HG02678 (cell line): ENCODE measurements around the gene AGFG2.

Experiments used
- ATAC-seq: cut with Tn5 transposase; IDR thresholded peaks from one replicate; pipeline ENCODE4 v1.9.1; 2021; ENCODE audit warnings: mild to moderate bottlenecking, moderate library complexity; ENCODE audit not compliant: unreplicated experiment

AGFG2 gene

GRCh38 chr7:100584054-100584682, 45.2 kb downstream of the AGFG2 start:
- ATAC-seq, result no peak

DNA sequence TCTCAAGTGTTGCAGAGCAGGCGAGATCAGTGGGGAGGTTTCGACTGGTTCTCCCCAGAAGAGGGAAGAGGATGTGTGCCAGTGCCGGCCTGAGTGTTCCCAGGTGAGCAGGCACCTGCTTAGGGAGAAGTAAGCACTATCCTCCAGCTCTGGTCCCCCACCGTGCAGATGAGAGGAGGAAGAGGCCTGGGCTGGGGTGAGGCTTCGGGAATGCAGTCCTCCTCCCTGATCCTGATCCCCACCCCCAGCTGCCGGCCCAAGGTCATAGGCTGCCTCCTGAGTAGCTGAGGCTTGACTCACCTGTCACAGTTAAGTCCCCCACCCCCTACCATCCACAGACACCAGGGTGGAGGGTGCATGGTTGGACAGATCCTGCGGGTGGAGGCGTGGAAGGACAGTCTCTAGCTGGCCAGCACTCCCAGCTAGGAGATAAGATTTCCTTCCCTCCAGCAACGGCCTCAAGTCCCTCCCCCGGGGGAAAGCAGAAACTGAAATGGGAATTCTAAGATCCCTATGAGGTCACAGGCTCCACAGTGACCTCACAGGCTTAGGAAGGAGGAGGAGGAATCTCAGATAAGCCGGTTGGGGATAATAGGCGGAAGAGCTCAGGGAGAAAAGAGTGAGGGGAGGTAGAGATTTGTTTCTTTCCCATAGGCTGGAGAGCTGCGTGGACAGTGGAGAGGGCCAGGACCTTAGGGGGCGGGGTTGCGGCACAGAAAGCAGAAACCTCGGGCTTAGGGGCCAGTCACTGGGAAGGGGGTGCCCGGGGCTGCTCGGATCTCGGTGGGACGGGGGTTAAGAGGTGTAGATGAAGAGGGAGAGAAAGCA, 45.9 kb downstream of the AGFG2 start:
- no peak for ATAC-seq

DNA sequence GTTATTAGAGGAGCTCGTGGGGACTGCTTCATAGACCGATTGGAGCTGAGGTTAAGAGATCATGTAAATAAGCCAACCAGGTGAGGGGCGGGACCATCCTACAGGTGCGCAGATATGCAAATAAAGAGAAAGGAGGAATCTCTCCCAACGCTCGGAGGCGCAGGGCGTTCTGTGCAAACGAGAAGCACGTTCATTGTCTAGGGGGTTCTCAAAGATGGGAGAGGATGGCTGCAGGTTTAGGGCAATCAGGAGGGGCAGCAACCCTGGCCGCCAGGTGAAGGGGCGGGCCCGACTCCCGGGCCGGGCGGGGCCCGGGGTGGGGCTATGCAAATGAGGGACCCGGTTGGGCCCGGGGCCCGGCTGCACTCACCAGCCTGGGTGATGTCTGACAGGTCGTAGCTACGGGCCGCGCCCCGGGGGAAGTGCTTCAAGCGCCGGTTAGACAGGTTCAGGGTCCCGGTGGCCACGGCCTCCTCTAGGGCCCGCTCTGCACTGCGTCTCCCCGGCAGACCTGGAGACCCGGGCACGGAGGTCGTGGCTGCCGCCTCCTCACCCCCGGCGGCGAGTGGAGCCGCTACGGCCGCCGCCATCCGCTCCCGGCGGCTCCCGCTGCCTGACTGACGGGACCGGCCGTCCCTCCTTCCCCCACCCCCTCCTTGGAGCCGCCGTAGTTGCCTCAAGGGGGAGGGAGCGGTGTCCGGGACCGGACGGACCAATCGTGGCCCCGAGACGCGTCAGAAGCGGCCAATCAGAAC, 46.7 kb downstream of the AGFG2 start, which contains the start of gene LRCH4:
Gene LRCH4, minus strand, starts transcription at position 619 of the 755 bp plus-strand sequence. Its CDS starts 29 bp downstream, at position 590.
- ATAC-seq, result peak; percentile 26

GRCh38 chr7:100586266-100587025, 47.4 kb downstream of the AGFG2 start, which contains the start of gene FBXO24:
FBXO24 (plus strand) TSS chr7:100586328; CDS start chr7:100586626, 298 bp downstream.
- peak; percentile 86 for ATAC-seq

DNA sequence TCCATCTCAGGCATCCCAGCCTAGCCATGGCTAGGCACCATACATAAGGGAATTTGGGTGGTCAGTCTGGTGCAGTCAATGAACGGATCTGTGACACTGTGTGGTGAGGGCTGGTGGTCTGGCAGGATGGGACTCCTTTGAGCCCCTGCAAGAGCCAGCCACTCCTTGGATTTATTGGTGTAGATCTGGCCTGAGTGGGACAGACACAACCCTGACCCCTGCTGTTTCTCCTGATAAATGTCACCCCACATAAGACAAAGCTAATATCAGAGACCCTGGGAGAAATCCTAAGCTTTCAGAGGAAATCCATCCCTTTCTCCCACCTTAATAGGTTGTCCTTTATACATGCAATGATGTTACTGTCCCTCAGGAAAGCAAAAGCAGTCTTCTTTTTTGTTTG, 49.4 kb downstream of the AGFG2 start:
- ATAC-seq, result no peak

DNA sequence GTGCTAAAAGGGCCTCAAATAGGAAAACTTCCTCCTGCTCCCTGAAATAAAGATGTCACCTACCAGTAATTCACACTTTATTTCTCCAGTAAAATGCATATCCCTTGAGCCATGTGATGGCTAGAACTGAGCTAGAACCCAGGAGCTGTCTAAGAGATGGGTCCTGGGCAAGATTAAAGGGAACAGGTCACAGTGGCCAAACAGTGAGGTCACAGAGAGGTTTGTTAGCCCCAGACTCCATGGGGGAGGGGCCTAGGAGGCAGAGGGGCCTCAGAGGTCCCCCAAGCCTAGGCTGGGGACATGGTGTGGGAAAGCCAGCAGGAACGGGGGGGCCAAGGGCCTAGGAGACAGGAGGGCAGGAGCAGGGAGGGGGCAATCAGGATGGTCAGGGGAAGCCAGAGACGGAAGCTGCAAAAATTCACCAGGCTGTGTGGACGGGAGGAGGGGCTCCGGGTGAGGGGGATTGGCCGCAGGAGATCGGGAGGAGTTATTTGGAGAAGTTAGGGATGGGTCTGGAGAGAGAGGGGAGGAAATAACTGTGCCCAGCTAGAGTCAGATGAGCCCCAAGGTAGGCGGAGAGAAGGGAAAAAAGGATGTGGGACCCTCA, 50.4 kb downstream of the AGFG2 start:
- no peak for ATAC-seq

GRCh38 chr7:100590077-100590737, 51.2 kb downstream of the AGFG2 start:
- no peak for ATAC-seq

DNA sequence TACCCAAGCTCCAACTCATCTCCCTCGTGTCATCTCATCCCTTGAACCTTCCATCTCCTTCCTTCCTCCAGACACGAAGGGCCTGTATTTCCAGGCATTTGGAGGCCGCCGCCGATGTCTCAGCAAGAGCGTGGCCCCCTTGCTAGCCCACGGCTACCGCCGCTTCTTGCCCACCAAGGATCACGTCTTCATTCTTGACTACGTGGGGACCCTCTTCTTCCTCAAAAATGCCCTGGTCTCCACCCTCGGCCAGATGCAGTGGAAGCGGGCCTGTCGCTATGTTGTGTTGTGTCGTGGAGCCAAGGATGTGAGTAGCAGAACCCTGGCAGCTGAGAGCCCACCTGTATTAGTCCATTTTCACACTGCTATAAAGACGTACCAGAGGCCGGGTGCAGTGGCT, 52.6 kb downstream of the AGFG2 start:
- no peak for ATAC-seq

DNA sequence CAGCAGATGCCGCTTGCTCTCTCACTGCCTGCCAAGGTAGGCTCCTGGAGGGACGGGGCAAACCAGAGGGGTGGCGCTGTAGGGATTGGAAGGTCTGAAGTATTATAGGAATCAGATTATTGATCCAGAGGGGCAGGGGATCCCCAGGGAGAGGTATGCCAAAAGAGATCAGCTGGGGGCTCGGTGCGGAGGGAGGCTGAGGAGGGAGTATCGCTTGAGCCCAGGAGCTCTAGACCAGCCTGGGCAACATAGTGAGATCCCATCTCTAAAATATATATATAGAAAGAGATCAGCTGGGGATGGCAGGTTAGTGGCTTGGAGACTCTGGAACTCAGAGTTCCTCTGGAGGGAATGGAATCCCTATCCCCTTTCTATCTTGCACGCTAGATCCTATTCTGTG, 56.2 kb downstream of the AGFG2 start:
- no peak for ATAC-seq

GRCh38 chr7:100598425-100598824, 59.4 kb downstream of the AGFG2 start:
- ATAC-seq, result no peak

DNA sequence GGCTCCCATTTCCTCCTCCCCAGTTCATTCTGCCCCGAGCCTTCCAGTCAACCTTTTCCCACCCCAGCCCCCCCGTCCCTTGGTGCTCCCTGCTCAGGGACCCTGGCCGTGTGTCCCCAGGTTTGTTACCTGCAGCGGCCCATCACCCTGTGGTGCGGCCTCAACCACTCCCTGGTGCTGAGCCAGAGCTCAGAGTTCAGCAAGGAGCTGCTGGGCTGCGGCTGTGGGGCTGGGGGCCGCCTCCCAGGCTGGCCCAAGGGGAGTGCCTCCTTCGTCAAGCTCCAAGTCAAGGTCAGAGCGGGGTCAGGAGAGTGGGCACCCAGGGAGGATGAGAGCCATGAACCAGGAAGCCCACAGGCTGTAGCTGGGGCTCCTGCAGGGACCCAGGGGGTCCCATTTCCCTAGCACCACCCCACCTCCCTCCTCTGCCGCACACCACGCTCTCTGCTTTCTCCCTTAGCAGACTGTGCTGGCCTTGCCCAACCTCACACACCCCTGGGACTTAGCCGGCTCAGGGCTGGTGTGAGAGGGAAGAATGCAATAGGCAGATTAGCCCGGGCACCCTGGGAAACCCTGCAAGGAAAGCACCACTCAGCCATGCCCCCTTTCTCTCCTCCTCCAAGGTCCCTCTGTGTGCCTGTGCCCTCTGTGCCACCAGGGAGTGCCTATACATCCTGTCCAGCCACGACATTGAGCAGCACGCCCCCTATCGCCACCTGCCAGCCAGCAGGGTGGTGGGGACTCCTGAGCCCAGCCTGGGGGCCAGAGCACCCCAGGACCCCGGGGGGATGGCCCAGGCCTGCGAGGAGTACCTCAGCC, 61.1 kb downstream of the AGFG2 start:
- ATAC-seq, result no peak

DNA sequence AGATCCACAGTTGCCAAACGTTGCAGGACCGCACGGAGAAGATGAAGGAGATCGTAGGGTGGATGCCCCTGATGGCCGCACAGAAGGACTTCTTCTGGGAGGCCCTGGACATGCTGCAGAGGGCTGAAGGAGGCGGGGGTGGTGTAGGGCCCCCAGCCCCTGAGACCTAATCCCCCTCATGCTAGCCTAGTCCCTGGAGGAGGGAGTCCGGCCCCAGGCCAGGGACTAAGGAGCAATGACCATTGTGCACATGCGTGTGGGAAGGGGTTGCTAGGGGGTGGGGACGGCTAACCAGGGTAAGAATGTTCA, 61.7 kb downstream of the AGFG2 start:
- no peak for ATAC-seq

GRCh38 chr7:100602889-100603725, 64.1 kb downstream of the AGFG2 start:
- ATAC-seq, result no peak

DNA sequence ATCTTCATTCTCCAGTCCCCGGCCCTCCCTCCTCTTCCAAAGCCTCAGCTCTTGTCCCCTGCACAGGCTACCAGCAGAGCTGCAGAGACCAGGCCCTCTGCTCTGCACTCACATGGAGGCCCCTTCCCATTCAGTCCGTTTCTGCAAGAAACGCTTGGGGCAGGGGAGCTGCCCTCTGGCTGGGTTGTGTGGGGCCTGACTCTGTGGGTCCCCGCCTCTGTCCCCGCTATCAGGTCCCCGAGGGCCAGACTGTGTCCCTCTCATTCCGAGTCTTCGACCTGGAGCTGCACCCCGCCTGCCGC, 64.7 kb downstream of the AGFG2 start:
- ATAC-seq, result peak; percentile 17

- ATAC-seq, result peak; percentile 70
These were observed 65.3 kb downstream of the AGFG2 start for GRCh38 chr7:100604028-100604975.

DNA sequence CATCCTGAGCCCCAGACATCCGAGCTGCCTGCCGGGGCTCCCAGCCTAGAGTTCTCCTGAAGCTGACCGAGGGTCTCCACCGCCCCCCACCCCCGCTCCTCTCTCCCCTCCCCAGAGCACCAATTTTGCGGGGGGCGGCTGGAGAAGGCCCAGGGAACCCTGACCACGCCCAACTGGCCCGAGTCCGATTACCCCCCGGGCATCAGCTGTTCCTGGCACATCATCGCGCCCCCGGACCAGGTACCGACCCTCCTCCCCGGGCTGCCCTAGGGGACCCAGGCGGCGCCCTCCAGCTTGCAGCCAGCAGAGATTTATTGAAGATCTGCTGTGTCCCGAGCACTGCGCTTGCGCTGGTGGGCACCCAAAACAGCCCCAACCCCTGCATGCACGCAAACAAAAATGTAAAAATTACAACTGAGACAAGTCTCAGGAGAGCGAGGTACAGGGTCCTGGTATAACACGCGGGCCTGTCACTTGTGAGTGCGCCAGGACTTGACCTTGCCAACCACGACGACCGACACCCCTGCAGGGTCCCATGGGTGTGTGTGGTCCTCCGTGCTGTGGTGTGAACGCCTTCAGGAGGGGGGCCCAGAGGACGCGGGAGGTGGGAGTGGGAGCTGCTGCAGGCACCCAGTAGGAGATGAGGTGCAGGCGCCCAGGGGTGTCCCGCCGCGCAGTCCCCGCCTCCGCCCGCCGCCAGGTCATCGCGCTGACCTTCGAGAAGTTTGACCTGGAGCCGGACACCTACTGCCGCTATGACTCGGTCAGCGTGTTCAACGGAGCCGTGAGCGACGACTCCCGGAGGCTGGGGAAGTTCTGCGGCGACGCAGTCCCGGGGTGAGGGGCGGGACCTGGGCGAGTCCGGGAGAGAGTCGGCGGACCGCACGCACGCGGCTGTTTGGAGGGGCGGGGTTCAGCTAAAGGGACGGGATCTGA, 66.2 kb downstream of the AGFG2 start:
- no peak for ATAC-seq
